Upper lobe of left lung (tissue), 6 donors: Measurements from ENCODE around the gene FMO2. TPM values are rescaled to one million over a fixed set of nuclear protein-coding genes. Genes with fewer than 3 reads are reported as not detected.
A peak's percentile ranks its signal among the peaks of the same experiment; 100 is the strongest.

ENCODE experiments used
- ATAC-seq, 2 donors: fragments of 200-7000 bp; cut with Tn5 transposase; one replicate each; pipeline ENCODE4 v1.9.1; 2022; ENCODE audit warnings: mild to moderate bottlenecking in 2 of 2, moderate library complexity in 2 of 2; ENCODE audit not compliant: low FRiP score in 2 of 2
- DNase-seq, 2 donors: peaks; one replicate each; pipeline ENCODE4 v3.0.0-alpha.2; 2019 to 2020
- H3K27ac ChIP-seq, 4 donors: fragments of 200-600 bp; sonication (generic); one replicate each; pipeline ENCODE4 v1.5.1; 2016 to 2019
- H3K27me3 ChIP-seq, 4 donors: fragments of 200-600 bp; sonication (generic); one replicate each; pipeline ENCODE4 v1.5.1; 2017 to 2019
- H3K36me3 ChIP-seq, 4 donors: fragments of 200-600 bp; sonication (generic); one replicate each; pipeline ENCODE4 v1.5.1; 2016 to 2019
- H3K4me1 ChIP-seq, 4 donors: fragments of 200-600 bp; sonication (generic); one replicate each; pipeline ENCODE4 v1.5.1; 2018 to 2019
- H3K4me3 ChIP-seq, 4 donors: fragments of 200-600 bp; sonication (generic); one replicate each; pipeline ENCODE4 v1.5.1; 2017 to 2019; ENCODE audit warnings: mild to moderate bottlenecking in 2 of 4, moderate library complexity in 1 of 4
- H3K9me3 ChIP-seq, 4 donors: fragments of 200-600 bp; sonication (generic); one replicate each; pipeline ENCODE4 v1.5.1; 2018 to 2019
- CTCF ChIP-seq, 6 experiments: fragments of 450-650 bp in 4 of 6; fragments of 200-600 bp in 2 of 6; sonication (generic) in 2 of 6; IDR thresholded peaks; one replicate each; pipeline ENCODE4 v1.5.1; 2016 to 2019; ENCODE audit warnings: antibody characterized with exemption in 6 of 6
- EP300 ChIP-seq, 4 donors: sonication (generic); formaldehyde crosslinking; IDR thresholded peaks; one replicate each; pipeline ENCODE4 v1.5.1; 2017; ENCODE audit warnings: antibody characterized with exemption in 4 of 4, control low read depth in 2 of 4
- POLR2A ChIP-seq, 4 donors: fragments of 450-650 bp; IDR thresholded peaks; one replicate each; pipeline ENCODE4 v1.5.1; 2016 to 2017; ENCODE audit warnings: antibody characterized with exemption in 4 of 4, mild to moderate bottlenecking in 2 of 4
- POLR2AphosphoS5 ChIP-seq, 2 donors: sonication (generic); formaldehyde crosslinking; IDR thresholded peaks; one replicate each; pipeline ENCODE4 v1.5.1; 2017; ENCODE audit warnings: antibody characterized with exemption in 2 of 2
- WGBS, 2 donors: methylation state at CpG; one replicate each; pipeline ENCODE4 v1.1.5; 2017 to 2018; 5-methylcytosine and 5-hydroxymethylcytosine counted together
- total RNA-seq, 6 donors: library from RNA; depleted of rRNA in 4 of 6; stranded (reverse); fragments of >200 nt in 4 of 6; gene quantifications; one replicate each; pipeline versions ENCODE4 v1.1.0 to v1.2.1, GENCODE V29; 2016 to 2021
- donor health status: DM: no; HTN: no; CAD: no; lungs with moderate emphysema.
- donor health status: DM: no; HTN: yes; CAD: no; lungs with severe emphysema.

Gene FMO2
- 100 to 1,000 TPM; 118 to 259 (median 169) TPM for total RNA-seq

GRCh38 chr1:171185091-171185490, at the start of gene FMO2:
Gene FMO2, plus strand, starts transcription at chr1:171185300. Its CDS starts 414 bp downstream, at chr1:171185714.
- Histone ChIP-seq H3K27me3 (no peaks in the 10 kb centered on the region), H3K4me3 (peak within 1 kb of the TSS; percentile 2 to 48 (median 34)), H3K36me3 (no peaks in the 10 kb centered on the region), H3K27ac (peak within 1 kb of the TSS; percentile 53 to 82 (median 65)), H3K9me3 (no peaks in the 10 kb centered on the region), H3K4me1 (no peaks in the 10 kb centered on the region)
- peak in 1 of 2 donors; percentile 44 for ATAC-seq
- TF ChIP-seq POLR2A (IDR thresholded peaks at IDR 0.05) (peak in 1 of 4 donors; percentile 54), CTCF (IDR thresholded peaks at IDR 0.05) (no peak), POLR2AphosphoS5 (IDR thresholded peaks at IDR 0.05) (peak in 1 of 2 donors; percentile 44)
- whole genome bisulfite sequencing, 2 donors, result 49 to 54% methylated on average over 6 of the region's 6 CpGs
- DNase-seq, result no peak

- ATAC-seq, result no peak
Observed at GRCh38 chr1:171137580-171137979, 47.5 kb upstream of the FMO2 start.

GRCh38 chr1:171138980-171139379, 46.1 kb upstream of the FMO2 start:
- DNase-seq, result no peak
- Histone ChIP-seq H3K27ac (peak overlapping the region in 1 of 4 donors; percentile 85), H3K27me3 (no peaks in the 10 kb centered on the region), H3K4me1 (peaks cover 4 to 18% (median 12%) of the 10 kb centered on the region in 4 donors), H3K9me3 (no peaks in the 10 kb centered on the region), H3K4me3 (no peak overlapping the region), H3K36me3 (no peaks in the 10 kb centered on the region)
- ATAC-seq, result peak in 1 of 2 donors; percentile 28
- TF ChIP-seq CTCF (IDR thresholded peaks at IDR 0.05), result no peak
- TF ChIP-seq POLR2A (IDR thresholded peaks at IDR 0.05), result no peak
- no peak for TF ChIP-seq EP300 (IDR thresholded peaks at IDR 0.05)
- no peak for TF ChIP-seq POLR2AphosphoS5 (IDR thresholded peaks at IDR 0.05)
- WGBS, 2 donors, result 49 to 59% methylated on average over 2 of the region's 2 CpGs

More at GRCh38 chr1:171137580-171137979, 47.5 kb upstream of the FMO2 start:
- no peak for DNase-seq
- no peak overlapping the region for H3K4me3 ChIP-seq
- no peaks in the 10 kb centered on the region for H3K9me3 ChIP-seq
- peaks cover 4 to 18% (median 12%) of the 10 kb centered on the region in 4 donors for H3K4me1 ChIP-seq
- no peak for TF ChIP-seq EP300 (IDR thresholded peaks at IDR 0.05)
- no peak for TF ChIP-seq CTCF (IDR thresholded peaks at IDR 0.05)
- TF ChIP-seq POLR2AphosphoS5 (IDR thresholded peaks at IDR 0.05), result no peak
- no peak for TF ChIP-seq POLR2A (IDR thresholded peaks at IDR 0.05)
- H3K27me3 ChIP-seq, result no peaks in the 10 kb centered on the region
- no peaks in the 10 kb centered on the region for H3K36me3 ChIP-seq
- WGBS, 2 donors, result 53 to 59% methylated on average over 2 of the region's 2 CpGs
- no peak overlapping the region for H3K27ac ChIP-seq

- H3K4me1 ChIP-seq, result peaks cover 4 to 18% (median 12%) of the 10 kb centered on the region in 4 donors
- H3K27ac ChIP-seq, result peak overlapping the region in 3 of 4 donors; percentile 32 to 85 (median 76)
Observed at GRCh38 chr1:171139890-171140289, 45.2 kb upstream of the FMO2 start.

More at GRCh38 chr1:171139890-171140289, 45.2 kb upstream of the FMO2 start:
- 86% methylated on average over 4 of the region's 4 CpGs for WGBS, 2 donors
- ATAC-seq (no peak), DNase-seq (no peak)
- Histone ChIP-seq H3K27me3 (no peaks in the 10 kb centered on the region), H3K4me3 (no peak overlapping the region), H3K36me3 (no peaks in the 10 kb centered on the region), H3K9me3 (no peaks in the 10 kb centered on the region)
- TF ChIP-seq CTCF (IDR thresholded peaks at IDR 0.05) (no peak), POLR2AphosphoS5 (IDR thresholded peaks at IDR 0.05) (no peak), EP300 (IDR thresholded peaks at IDR 0.05) (no peak), POLR2A (IDR thresholded peaks at IDR 0.05) (no peak)
